ENCODE data around the gene GMDS.

Gene GMDS

DNA sequence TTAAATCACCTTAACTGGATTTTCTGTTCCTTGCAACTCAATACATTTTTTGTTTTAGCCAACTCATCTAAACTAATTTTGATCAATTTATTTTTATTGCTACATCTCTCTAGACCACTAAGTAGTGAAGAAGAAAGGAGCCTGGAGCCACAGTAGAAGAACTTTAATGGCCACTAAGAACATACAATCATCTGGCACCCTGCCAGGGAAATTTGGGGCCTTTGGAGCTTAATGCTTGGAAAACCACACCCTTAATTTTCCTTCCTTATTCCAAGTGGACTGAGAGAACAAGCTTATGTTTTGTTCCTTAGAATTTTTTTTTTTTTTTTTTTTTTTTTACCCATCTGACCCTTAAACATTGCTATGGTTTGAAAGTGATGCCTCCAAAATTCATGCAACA, 12.0 kb upstream of the GMDS start:
- Histone ChIP-seq H3K79me2 (ENCODE audit: low read length) (no peaks in the 10 kb centered on the region), H3K4me1 (ENCODE audit: low read length) (no peaks in the 10 kb centered on the region), H2AFZ (ENCODE audit: low read length) (no peak overlapping the region), H3K9me3 (replicated peaks; ENCODE audit: insufficient read depth, low read length) (no peaks in the 10 kb centered on the region), H3K9ac (ENCODE audit: low read length) (no peak overlapping the region), H3F3A (ENCODE audit: insufficient read depth, low read length) (no peaks in the 10 kb centered on the region), H4K20me1 (ENCODE audit: insufficient read depth, low read length) (no peaks in the 10 kb centered on the region), H3K27me3 (replicated peaks; ENCODE audit: insufficient read depth, low read length) (no peaks in the 10 kb centered on the region), H3K4me2 (ENCODE audit: low read depth, low read length) (no peak overlapping the region), H3K9me2 (replicated peaks; ENCODE audit: insufficient read depth, low read length) (no peaks in the 10 kb centered on the region), H3K27ac (ENCODE audit: low read length) (no peak overlapping the region), H3K36me3 (replicated peaks; ENCODE audit: insufficient read depth, low read length) (no peaks in the 10 kb centered on the region), H3K4me3 (ENCODE audit: low read length) (no peak overlapping the region)
- no peak for DNase-seq
- TF ChIP-seq EZH2 (optimal IDR thresholded peaks at IDR 0.05; ENCODE audit: low read depth, low read length): no peak
- TF ChIP-seq EZH2phosphoT487 (IDR thresholded peaks at IDR 0.05; ENCODE audit: low read length): no peak
- TF ChIP-seq, protein P1, sequence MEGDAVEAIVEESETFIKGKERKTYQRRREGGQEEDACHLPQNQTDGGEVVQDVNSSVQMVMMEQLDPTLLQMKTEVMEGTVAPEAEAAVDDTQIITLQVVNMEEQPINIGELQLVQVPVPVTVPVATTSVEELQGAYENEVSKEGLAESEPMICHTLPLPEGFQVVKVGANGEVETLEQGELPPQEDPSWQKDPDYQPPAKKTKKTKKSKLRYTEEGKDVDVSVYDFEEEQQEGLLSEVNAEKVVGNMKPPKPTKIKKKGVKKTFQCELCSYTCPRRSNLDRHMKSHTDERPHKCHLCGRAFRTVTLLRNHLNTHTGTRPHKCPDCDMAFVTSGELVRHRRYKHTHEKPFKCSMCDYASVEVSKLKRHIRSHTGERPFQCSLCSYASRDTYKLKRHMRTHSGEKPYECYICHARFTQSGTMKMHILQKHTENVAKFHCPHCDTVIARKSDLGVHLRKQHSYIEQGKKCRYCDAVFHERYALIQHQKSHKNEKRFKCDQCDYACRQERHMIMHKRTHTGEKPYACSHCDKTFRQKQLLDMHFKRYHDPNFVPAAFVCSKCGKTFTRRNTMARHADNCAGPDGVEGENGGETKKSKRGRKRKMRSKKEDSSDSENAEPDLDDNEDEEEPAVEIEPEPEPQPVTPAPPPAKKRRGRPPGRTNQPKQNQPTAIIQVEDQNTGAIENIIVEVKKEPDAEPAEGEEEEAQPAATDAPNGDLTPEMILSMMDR (IDR thresholded peaks at IDR 0.05; ENCODE audit: low read length): no peak

DNA sequence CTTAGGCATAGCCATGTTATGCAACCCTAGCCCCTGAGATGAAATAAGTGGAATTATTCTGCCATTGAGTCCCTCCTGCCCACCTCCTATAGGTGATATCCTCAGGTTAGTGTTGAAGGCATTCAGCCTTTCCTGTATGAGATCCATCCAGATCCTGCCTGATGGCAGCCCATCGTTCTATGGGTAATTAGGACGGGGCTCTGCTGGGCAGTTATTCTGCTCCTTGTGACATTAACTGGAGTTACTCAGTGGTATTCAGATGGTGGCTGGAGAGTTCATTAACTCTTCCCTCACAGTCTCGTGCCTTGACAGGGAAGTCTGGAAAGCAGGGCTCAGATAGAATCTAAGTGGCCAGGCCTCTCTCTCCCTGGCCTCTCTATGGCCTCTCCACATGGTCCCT, 9.3 kb upstream of the GMDS start:
- Histone ChIP-seq H4K20me1 (ENCODE audit: insufficient read depth, low read length) (no peaks in the 10 kb centered on the region), H3K9me3 (replicated peaks; ENCODE audit: insufficient read depth, low read length) (no peaks in the 10 kb centered on the region), H3K36me3 (replicated peaks; ENCODE audit: insufficient read depth, low read length) (no peaks in the 10 kb centered on the region), H3K9me2 (replicated peaks; ENCODE audit: insufficient read depth, low read length) (no peaks in the 10 kb centered on the region), H3K9ac (ENCODE audit: low read length) (no peak overlapping the region), H2AFZ (ENCODE audit: low read length) (no peak overlapping the region), H3K79me2 (ENCODE audit: low read length) (no peaks in the 10 kb centered on the region), H3K27ac (ENCODE audit: low read length) (no peak overlapping the region), H3K4me1 (ENCODE audit: low read length) (no peaks in the 10 kb centered on the region), H3K27me3 (replicated peaks; ENCODE audit: insufficient read depth, low read length) (no peaks in the 10 kb centered on the region), H3K4me3 (ENCODE audit: low read length) (no peak overlapping the region), H3F3A (ENCODE audit: insufficient read depth, low read length) (no peaks in the 10 kb centered on the region), H3K4me2 (ENCODE audit: low read depth, low read length) (no peak overlapping the region)
- DNase-seq: no peak
- TF ChIP-seq, protein P1 (IDR thresholded peaks at IDR 0.05; ENCODE audit: low read length): no peak
- TF ChIP-seq EZH2 (optimal IDR thresholded peaks at IDR 0.05; ENCODE audit: low read depth, low read length): no peak
- TF ChIP-seq EZH2phosphoT487 (IDR thresholded peaks at IDR 0.05; ENCODE audit: low read length): no peak

DNA sequence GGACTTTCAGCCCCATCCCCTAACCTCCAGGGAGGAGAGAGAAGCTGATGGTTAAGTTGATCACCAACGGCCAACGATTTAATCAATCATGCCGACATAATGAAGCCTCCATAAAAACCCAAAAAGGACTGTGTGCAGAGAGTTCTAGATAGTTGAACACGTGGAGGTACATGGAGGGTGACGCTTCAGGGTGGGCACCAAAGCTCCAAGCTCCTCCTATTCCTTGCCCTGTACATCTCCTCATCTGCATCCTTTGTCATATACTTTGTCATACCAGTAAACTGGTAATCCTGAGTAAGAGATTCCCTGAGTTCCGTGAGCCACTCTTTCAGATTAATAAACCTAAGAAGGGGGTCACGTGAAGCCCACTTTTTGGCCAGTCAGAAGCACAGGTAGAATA, 3.7 kb upstream of the GMDS start:
- Histone ChIP-seq H3K4me2 (ENCODE audit: low read depth, low read length) (no peak overlapping the region), H3K9me2 (replicated peaks; ENCODE audit: insufficient read depth, low read length) (no peaks in the 10 kb centered on the region), H3K36me3 (replicated peaks; ENCODE audit: insufficient read depth, low read length) (no peaks in the 10 kb centered on the region), H3K27me3 (replicated peaks; ENCODE audit: insufficient read depth, low read length) (no peaks in the 10 kb centered on the region), H3K27ac (ENCODE audit: low read length) (no peak overlapping the region), H3K9ac (ENCODE audit: low read length) (no peak overlapping the region), H3K9me3 (replicated peaks; ENCODE audit: insufficient read depth, low read length) (no peaks in the 10 kb centered on the region), H3K79me2 (ENCODE audit: low read length) (peaks cover 10% of the 10 kb centered on the region), H2AFZ (ENCODE audit: low read length) (no peak overlapping the region), H4K20me1 (ENCODE audit: insufficient read depth, low read length) (no peaks in the 10 kb centered on the region), H3K4me3 (ENCODE audit: low read length) (no peak overlapping the region), H3F3A (ENCODE audit: insufficient read depth, low read length) (peaks cover 7% of the 10 kb centered on the region), H3K4me1 (ENCODE audit: low read length) (no peaks in the 10 kb centered on the region)
- TF ChIP-seq, protein P1 (IDR thresholded peaks at IDR 0.05; ENCODE audit: low read length): no peak
- TF ChIP-seq EZH2phosphoT487 (IDR thresholded peaks at IDR 0.05; ENCODE audit: low read length) (no peak), EZH2 (optimal IDR thresholded peaks at IDR 0.05; ENCODE audit: low read depth, low read length) (no peak)
- DNase-seq: no peak
